HG03175 (cell line): Measurements from ENCODE around the gene ENTHD1.

ENCODE experiments used
- ATAC-seq: cut with Tn5 transposase; IDR thresholded peaks from one replicate; pipeline ENCODE4 v1.9.1; 2021; ENCODE audit warnings: mild to moderate bottlenecking, moderate library complexity; ENCODE audit not compliant: unreplicated experiment

Gene ENTHD1

DNA sequence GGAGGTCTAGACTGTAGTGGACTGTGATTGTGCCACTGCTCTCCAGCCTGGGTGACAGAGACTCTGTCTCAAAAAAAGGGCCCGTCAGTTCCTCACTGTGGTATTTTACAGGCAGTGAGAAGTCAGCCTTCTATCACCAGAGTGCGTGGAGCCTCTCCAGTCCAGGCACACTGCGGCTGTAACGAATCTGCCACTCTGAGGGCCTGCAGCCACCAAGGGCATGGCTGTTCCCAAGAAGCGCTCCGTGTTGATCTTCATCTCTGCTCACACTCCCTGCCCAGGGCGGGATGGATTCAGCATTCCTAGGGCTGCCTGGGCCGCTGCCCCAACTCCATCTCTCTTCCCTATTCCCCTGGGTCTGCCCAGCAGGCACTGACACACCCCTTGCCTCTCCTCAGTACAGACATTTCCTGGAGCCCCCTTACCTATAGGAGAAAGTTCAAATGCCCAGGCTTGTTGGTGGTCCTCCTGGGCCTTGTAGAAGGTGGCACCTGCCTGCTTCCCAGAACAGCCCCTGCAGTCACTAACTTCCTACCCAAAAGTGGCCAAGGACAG, 174.6 kb downstream of the ENTHD1 start:
- ATAC-seq: no peak

- no peak for ATAC-seq
Observed at GRCh38 chr22:39718206-39718605, 175.4 kb downstream of the ENTHD1 start.

DNA sequence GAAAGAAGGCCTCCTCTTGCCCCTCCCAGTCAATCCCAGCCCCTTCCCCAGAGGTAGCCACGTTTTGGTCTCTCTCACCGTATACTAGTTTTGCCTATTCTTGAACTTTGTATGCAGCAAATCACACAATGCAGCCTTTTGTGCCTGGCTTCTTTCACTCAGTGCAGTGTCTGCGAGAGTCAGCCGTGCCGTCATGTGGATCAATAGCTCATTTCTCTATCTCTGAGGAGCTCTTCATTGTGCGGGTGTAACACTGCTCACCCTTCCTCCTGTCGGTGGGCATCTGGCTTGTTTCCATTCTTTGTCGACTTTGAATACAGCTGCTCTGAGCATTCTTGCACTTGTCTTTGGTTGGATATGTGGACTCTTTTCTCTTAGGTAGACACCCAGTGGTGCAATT, 176.5 kb downstream of the ENTHD1 start:
- ATAC-seq: no peak

DNA sequence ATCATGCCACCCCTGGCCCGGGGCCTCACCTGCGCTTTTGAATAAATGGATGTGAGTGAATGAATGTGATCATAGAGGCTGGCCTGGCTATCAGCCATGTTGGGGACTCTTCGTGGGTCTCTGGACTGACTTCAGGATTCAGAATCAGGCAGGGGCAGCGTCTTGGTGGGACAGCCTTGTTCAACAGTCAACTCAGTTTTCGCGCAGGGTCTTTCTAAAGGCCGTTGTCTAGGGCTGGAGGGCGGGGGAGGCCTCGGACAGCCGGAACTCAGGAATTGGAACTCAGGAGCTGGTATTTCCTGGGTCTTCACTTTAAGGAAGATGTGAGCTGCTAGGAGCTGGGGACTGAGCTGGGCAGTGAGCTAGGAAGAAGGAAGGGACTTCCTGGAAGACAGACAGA, 177.0 kb downstream of the ENTHD1 start:
- ATAC-seq: no peak

GRCh38 chr22:39715778-39716495, 177.6 kb downstream of the ENTHD1 start:
- no peak for ATAC-seq

DNA sequence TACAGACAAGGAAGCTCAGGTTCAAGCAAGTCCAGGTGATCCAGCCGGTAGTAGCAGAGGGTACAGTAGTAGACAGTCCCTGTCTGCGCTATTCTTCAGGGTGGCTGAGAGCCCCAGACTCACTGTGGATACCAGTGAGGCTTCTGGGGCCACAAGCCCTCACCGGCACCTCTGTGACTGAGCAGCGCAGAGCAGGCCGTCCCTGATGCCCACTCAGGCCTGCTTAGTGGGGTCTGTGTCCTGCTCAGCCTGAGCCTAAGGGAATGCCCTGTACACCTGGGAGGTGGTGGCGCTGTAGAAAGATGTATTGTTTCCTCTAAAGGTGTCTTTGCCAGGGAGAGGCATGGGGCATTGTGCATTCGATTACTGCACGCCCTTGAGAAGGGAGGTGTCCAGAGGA, 179.2 kb downstream of the ENTHD1 start:
- no peak for ATAC-seq

DNA sequence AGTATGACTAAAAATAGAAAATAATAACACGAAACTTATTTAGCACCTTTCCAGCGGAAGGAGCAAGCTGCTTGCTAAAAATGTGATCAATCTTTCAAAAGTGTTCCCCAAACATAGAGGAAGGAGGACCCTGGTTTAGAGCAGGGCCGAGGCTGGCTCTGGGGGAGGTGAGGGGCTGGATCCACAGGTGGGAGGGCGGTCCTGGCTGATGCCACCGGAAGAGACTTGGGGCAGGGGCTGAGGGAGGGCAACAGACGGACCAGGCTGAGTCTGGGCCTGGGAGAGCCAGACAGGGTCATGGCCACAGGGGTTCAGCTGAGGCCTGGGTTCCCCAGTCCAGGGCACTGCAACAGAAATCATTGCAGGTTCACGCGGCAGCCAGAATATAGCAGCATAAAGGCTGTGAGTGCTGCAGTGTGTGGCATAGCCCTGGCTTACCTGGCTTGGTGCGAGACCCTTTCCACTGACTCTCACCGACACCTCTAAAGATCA, 179.7 kb downstream of the ENTHD1 start:
- no peak for ATAC-seq

GRCh38 chr22:39712751-39713525, 180.6 kb downstream of the ENTHD1 start:
- no peak for ATAC-seq

- ATAC-seq: no peak
Observed at GRCh38 chr22:39712081-39712480, 181.5 kb downstream of the ENTHD1 start.

GRCh38 chr22:39710380-39711150, 183.0 kb downstream of the ENTHD1 start:
- no peak for ATAC-seq

DNA sequence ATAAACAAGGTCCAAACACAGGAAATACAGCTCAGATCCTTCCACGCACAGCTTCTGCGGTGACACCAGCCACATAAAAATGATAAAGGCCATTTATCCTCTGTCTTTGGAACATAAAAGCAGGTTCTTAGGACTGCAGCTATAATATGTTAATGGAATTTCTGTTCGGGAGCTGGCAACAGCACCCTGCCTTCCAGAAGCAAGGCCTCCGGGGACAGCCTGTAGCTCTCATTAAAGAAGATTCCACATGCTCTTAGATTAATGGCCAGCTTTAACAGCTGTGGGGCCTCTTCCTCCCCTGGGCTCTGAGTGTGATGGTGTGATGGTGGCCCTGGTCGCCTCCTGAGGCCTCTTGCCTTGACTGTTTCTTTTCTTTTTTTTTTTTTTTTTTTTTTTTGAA, 185.7 kb downstream of the ENTHD1 start:
- ATAC-seq: no peak

DNA sequence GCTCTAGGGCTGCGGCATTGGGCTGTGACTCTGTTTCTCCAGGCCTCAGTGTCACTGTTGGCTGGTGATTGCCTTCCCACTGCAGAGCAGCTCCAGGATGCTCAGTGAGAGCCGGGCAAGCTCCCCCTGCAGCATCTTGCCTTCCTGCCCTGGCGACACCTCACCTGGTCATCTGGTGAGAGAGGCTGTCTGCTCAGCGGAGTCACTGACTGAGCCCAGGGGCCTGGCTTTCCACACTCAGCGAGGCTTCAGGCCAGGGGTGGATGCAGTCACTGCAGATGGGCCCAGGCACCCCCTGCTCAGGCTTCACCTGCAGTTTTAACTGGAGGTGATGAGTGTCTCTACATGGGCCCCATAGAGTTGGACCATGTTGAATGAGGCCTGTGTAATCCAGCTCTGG, 186.2 kb downstream of the ENTHD1 start:
- no peak for ATAC-seq

- ATAC-seq: no peak
Observed at GRCh38 chr22:39706376-39707140, 187.0 kb downstream of the ENTHD1 start.

GRCh38 chr22:39705386-39705785, 188.2 kb downstream of the ENTHD1 start:
- no peak for ATAC-seq

GRCh38 chr22:39703928-39704639, 189.5 kb downstream of the ENTHD1 start:
- ATAC-seq: no peak

DNA sequence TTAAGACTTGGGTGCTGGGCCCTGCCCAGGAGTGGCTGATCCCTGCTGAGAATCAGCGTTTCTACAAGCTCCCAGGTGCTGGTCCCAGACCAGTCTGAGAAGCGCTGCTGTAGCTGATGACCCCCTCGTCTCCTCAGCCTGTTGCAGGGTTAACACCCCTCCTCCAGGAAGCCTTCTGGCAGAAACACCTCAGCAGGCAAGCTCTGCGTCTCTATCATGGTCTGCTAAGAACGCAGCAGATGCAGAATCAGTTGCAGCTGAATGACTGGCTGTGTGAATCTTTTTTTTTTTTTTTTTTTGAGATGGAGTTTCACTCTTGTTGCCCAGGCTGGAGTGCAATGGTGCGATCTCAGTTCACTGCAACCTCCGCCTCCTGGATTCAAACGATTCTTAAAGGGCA, 190.5 kb downstream of the ENTHD1 start:
- ATAC-seq: no peak

- ATAC-seq: no peak
Observed at GRCh38 chr22:39700565-39700964, 193.0 kb downstream of the ENTHD1 start.

DNA sequence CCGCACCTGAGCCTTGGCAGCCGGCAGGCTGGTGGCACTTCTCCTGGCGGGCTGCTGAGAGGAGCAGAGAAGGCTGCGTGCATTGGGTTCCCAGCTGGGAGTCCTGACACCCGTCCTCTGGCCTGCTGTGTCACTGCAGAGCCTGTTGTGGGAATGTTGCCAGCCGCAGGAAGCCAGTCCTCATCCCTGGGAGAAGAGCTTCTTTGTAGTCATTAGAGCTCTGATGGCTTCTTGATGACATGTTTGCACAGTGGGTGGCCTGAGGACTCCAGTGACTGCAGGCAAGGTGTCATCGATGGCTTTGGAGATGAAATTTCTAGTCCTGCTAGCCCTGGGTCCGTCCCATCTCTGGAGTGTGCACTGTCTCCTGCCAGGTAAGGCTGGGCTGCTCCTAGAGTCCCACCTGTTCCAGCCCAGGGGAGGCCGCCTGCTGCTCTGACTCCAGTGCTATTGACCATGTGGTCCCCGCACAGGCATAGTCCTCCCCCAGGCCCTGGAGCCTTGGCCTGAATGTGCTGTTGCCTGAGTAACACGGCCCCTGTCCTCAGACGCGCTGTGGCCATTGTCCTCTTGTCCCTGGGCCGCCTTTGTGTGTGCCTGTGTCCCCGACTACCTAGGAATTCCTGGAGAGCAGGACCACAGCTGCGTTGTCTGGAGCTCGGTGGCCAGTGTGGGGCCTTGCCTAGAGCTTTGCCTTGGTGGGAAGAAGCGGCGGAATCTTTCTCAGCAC, 193.8 kb downstream of the ENTHD1 start:
- no peak for ATAC-seq

DNA sequence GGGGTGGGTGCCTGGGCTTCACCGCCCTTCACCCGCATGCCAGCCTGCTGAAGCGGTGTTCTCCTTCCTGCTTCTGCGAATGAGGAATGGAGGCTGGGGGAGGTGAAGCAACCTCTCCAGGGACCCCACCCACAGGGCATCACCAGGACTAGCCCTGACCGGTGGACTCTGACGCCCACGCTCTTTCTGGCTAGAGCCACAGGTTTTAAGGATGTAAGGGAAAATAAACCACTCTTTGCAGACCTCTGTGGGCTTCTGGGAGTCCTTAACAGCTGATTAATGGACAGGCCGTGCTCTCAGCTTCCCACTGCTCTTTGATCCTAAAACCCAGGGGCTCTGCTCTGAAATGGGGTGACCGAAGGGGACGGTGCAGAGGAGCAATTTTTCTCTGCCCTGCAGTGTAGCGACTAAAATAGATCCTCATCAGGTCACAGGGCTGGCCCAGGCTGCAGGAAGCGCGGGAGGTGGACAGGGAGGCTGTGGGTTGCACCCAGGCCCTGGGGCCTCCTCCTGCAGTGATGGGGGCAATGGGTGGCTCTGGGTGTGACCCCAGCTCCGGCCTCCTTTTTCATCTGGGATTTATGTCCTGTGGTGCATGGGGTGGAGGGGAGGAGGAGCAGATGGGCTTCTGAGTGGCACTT, 195.7 kb downstream of the ENTHD1 start:
- no peak for ATAC-seq
